ENCODE results near the gene PVALEF.

PVALEF gene

GRCh38 chr17:81127526-81128177 is 37.7 kb upstream of the PVALEF start:
- in situ Hi-C loops (cut with HindIII; ENCODE audit: low sequenced_read_pairs), result no loop called here

- in situ Hi-C loops (cut with HindIII; ENCODE audit: low sequenced_read_pairs), result no loop called here
Measured at GRCh38 chr17:81128338-81128737, 37.0 kb upstream of the PVALEF start.

- in situ Hi-C loops (cut with HindIII; ENCODE audit: low sequenced_read_pairs), result no loop called here
Measured at GRCh38 chr17:81128774-81129173, 36.5 kb upstream of the PVALEF start.

GRCh38 chr17:81129289-81129688 is 36.0 kb upstream of the PVALEF start:
- in situ Hi-C loops (cut with HindIII; ENCODE audit: low sequenced_read_pairs), result no loop called here

- in situ Hi-C loops (cut with HindIII; ENCODE audit: low sequenced_read_pairs), result loop anchor here (5.0 kb wide), 1 partner anchor 77 kb away; no protein-coding TSS in a partner anchor
Measured at GRCh38 chr17:81129711-81130367, 35.5 kb upstream of the PVALEF start.

GRCh38 chr17:81130385-81131361 is 34.6 kb upstream of the PVALEF start:
- in situ Hi-C loops (cut with HindIII; ENCODE audit: low sequenced_read_pairs), result loop anchor here (5.0 kb wide), 1 partner anchor 77 kb away; no protein-coding TSS in a partner anchor

GRCh38 chr17:81131486-81132196 is 33.7 kb upstream of the PVALEF start:
- in situ Hi-C loops (cut with HindIII; ENCODE audit: low sequenced_read_pairs), result loop anchor here (5.0 kb wide), 1 partner anchor 76 kb away; no protein-coding TSS in a partner anchor

GRCh38 chr17:81132197-81132540 is 33.1 kb upstream of the PVALEF start:
- in situ Hi-C loops (cut with HindIII; ENCODE audit: low sequenced_read_pairs), result loop anchor here (5.0 kb wide), 1 partner anchor 75 kb away; no protein-coding TSS in a partner anchor

GRCh38 chr17:81132770-81133723 is 32.3 kb upstream of the PVALEF start:
- in situ Hi-C loops (cut with HindIII; ENCODE audit: low sequenced_read_pairs), result loop anchor here (5.0 kb wide), 1 partner anchor 74 kb away; no protein-coding TSS in a partner anchor

- in situ Hi-C loops (cut with HindIII; ENCODE audit: low sequenced_read_pairs), result loop anchor here (5.0 kb wide), 1 partner anchor 73 kb away; no protein-coding TSS in a partner anchor
Measured at GRCh38 chr17:81134064-81134781, 31.1 kb upstream of the PVALEF start.

- in situ Hi-C loops (cut with HindIII; ENCODE audit: low sequenced_read_pairs), result no loop called here
Measured at GRCh38 chr17:81135505-81136278, 29.6 kb upstream of the PVALEF start.

GRCh38 chr17:81136366-81136765 is 28.9 kb upstream of the PVALEF start:
- in situ Hi-C loops (cut with HindIII; ENCODE audit: low sequenced_read_pairs), result no loop called here

- in situ Hi-C loops (cut with HindIII; ENCODE audit: low sequenced_read_pairs), result no loop called here
Measured at GRCh38 chr17:81137248-81137647, 28.1 kb upstream of the PVALEF start.

GRCh38 chr17:81138083-81138482 is 27.2 kb upstream of the PVALEF start:
- in situ Hi-C loops (cut with HindIII; ENCODE audit: low sequenced_read_pairs), result no loop called here

GRCh38 chr17:81138500-81138899 is 26.8 kb upstream of the PVALEF start:
- in situ Hi-C loops (cut with HindIII; ENCODE audit: low sequenced_read_pairs), result no loop called here

GRCh38 chr17:81139428-81139827 is 25.9 kb upstream of the PVALEF start:
- in situ Hi-C loops (cut with HindIII; ENCODE audit: low sequenced_read_pairs), result no loop called here

- in situ Hi-C loops (cut with HindIII; ENCODE audit: low sequenced_read_pairs), result loop anchor here (5.0 kb wide), 1 partner anchor 47 kb away; no protein-coding TSS in a partner anchor
Measured at GRCh38 chr17:81140018-81140417, 25.3 kb upstream of the PVALEF start.

GRCh38 chr17:81140695-81141094 is 24.6 kb upstream of the PVALEF start:
- in situ Hi-C loops (cut with HindIII; ENCODE audit: low sequenced_read_pairs), result loop anchor here (5.0 kb wide), 1 partner anchor 47 kb away; no protein-coding TSS in a partner anchor

All from endothelial cell of hepatic sinusoid (primary cell).